ENCODE data around the gene NPR3.

DNA sequence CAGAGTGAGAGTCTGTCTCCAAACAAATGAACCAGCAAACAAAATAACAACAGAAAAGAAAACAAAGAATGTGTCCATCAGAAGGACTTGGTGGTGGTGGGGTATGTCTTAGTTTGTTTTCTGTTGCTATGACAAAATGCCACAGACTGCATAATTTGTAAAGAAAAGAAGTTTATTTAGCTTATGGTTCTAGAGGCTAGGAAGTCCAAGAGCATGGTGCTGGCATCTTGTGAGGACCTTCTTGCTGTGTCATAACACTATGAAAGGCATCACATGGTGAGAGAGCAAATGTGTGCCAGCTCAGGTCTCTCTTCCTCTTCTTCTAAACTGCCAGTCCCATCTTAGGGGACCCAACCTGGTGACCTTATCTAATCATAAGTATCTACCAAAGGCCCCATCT lies 10.5 kb downstream of the NPR3 start:
- TF ChIP-seq, protein P1, sequence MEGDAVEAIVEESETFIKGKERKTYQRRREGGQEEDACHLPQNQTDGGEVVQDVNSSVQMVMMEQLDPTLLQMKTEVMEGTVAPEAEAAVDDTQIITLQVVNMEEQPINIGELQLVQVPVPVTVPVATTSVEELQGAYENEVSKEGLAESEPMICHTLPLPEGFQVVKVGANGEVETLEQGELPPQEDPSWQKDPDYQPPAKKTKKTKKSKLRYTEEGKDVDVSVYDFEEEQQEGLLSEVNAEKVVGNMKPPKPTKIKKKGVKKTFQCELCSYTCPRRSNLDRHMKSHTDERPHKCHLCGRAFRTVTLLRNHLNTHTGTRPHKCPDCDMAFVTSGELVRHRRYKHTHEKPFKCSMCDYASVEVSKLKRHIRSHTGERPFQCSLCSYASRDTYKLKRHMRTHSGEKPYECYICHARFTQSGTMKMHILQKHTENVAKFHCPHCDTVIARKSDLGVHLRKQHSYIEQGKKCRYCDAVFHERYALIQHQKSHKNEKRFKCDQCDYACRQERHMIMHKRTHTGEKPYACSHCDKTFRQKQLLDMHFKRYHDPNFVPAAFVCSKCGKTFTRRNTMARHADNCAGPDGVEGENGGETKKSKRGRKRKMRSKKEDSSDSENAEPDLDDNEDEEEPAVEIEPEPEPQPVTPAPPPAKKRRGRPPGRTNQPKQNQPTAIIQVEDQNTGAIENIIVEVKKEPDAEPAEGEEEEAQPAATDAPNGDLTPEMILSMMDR (IDR thresholded peaks at IDR 0.05 in 4 of 5, conservative IDR thresholded peaks at IDR 0.05 in 1 of 5): no peak
- TF ChIP-seq POLR2A (IDR thresholded peaks at IDR 0.05): no peak
